HG03139 (cell line): ENCODE data around the gene PTH.

ENCODE experiments used
- ATAC-seq: cut with Tn5 transposase; IDR thresholded peaks from one replicate; pipeline ENCODE4 v1.9.1; 2021; ENCODE audit not compliant: unreplicated experiment

Gene PTH

GRCh38 chr11:13495929-13496328, at the start of gene PTH:
TSS of gene PTH (minus strand) at chr11:13495997. CDS start at chr11:13492855, 3,142 bp downstream.
- ATAC-seq, result no peak

DNA sequence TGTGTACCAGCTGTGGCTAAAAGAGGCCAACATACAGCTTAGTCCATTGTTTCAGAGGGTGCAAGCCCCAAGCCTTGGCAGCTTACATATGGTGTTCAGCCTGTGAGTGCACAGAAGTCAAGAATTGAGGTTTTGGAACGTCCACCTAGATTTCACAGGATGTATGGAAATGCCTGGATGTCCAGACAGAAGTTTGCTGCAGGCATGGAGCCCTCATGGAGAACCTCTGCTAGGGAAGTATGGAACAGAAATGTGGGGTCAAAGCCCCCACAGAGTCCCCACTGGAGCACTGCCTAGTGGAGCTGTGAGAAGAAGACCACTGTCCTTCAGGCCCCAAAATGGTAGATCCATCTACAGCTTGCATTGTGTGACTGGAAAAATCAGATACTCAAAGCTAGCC, 42.2 kb upstream of the PTH start:
- ATAC-seq, result no peak

DNA sequence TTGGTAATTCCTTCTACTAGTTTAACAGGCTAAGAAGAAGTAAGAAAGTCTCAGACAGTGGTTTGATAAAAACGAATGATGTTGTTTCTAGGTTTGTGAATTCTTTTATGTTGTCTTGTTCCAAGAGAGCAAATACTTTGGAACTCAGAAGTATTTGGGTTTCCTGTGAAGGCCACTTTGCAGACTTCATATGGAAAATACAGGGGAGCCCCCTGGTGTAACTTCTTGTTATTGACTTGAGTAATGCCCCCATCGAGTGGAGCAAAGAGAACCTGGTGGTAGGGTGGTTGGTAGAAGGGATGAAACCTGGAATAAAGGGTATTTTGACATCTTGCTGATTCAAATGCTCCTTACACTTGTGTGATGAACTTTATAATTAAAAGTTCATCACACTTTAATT, 40.0 kb upstream of the PTH start:
- ATAC-seq, result no peak

- ATAC-seq, result no peak
These were observed 38.6 kb upstream of the PTH start for GRCh38 chr11:13534358-13534757.

GRCh38 chr11:13525257-13525656, 29.5 kb upstream of the PTH start:
- no peak for ATAC-seq

- ATAC-seq, result no peak
These were observed 7.6 kb upstream of the PTH start for GRCh38 chr11:13503393-13503792.

DNA sequence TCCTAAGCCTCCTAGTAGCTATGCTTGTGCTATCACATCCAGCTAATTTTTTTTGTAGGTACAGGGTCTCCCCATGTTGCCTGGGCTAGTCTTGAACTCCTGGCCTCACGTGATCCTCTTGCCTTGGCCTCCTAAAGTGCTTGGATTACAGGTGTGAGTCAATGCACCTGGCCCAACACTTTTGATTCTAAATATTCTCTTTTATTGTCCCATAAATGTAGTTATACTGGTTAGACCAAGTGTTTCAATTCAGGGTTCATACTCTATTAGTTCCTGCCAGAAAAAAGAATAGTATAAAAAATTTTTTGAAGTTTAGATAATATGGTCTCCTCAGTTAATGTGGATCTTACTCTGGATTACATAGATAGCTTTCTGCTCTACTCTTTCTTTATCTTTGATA, 6.7 kb upstream of the PTH start:
- no peak for ATAC-seq

DNA sequence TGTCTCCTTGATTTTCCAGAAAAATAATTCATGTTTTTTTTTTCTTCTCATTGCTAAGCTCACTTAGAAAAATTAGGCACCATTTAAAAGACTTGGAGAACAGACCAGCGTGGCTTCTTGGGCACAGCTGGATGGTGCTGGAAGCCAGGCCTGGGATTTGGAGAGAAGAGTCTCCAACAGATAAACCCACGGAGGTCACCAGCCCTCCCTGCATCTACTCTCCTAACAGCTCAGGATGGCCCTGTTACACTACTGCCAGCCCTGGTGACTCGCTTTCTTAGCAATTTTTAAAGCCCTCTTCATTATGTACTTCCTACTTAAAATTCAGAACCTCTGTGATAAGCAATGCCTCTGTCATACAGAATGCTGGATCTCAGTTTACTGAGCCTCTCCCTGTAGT, 1.7 kb downstream of the PTH start:
- no peak for ATAC-seq

DNA sequence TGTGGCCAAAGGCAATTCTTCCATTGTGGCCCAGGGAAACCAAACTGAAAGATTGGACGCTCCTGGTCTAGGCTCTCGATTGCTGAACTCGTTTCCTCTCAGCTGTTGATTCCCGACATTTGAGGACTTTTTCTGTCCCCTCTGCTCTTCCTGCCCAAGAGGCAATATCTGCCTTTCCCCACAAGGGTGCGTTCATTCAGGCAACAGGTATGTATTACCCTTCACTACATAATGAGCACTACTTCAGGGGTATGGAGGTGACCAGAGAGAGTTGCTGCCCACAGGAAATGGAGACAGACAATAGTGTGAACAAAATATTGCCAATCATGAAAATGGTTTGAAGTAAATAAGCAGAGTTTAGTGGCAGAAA, 8.2 kb downstream of the PTH start:
- peak; percentile 81 for ATAC-seq

- ATAC-seq, result peak; percentile 90
These were observed 8.7 kb downstream of the PTH start for GRCh38 chr11:13486926-13487660.

GRCh38 chr11:13480198-13480597, 15.6 kb downstream of the PTH start:
- ATAC-seq, result no peak

GRCh38 chr11:13479688-13480087, 16.1 kb downstream of the PTH start:
- ATAC-seq, result no peak

DNA sequence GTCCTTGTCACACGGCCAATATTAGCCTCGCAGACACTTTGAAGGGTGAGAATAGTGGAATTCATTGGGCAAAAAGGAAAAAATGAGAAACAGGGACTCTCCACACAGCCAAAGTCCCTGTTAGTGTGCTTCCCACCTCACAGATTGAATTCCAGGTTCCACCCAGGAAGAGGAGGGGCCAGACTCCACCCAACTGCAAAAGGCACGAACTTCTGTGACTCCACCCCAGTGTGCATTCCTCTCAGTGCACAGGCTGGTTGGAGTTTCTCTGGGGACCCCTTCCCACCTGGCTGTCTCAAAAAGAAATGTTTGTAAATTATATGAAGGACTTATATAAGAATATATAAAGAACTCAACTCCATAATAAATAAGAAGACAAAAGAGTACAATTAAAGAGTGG, 20.7 kb downstream of the PTH start:
- ATAC-seq, result no peak

DNA sequence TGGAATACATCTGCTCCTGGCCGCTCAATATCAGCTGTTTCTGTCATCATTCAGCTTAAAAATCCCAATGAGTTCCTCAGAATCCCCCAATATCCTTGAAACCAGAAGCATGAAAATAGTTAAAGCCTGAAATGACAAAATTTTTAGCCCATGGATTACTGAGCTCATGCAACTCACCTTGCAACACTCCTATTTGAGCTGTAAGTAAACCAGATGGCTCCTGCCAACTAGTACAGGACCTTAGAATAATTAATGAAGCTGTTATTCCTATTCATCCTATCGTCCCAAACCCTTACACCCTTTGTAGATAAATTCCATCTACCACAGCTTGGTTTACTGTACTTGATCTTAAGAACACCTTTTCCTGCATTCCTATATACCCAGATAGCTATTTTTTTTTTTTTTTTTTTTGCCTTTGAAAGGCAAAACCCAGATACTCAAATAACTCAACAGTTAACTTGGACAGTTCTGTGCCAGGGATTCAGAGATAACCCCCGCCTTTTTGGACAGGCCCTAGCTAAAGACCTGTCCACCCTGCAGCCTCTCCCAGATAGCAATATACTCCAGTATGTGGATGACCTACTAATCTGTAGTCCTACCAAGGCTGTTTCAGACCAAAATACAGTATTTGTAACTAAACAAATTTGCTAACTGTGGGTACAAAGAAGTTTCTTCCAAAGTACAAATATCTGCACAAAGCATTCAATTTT, 22.6 kb downstream of the PTH start:
- no peak for ATAC-seq

DNA sequence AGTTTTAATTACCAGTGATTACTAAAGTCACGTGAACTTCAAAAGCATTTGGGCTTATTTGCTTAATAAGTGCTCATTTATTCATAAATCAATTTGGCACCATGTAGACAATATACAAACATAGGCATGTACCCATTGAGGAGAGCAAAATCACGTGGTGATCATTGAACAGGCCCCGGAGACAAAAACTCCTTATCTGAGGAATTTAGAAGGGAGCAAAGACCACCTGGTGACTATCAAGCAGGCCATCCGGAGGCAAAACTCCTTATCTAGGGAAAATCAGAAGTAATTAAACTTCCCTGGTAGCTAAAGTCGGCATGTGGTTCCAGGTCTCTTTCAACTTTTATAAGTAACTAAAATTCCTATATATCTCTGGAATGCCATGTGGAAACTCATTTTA, 27.0 kb downstream of the PTH start:
- no peak for ATAC-seq

DNA sequence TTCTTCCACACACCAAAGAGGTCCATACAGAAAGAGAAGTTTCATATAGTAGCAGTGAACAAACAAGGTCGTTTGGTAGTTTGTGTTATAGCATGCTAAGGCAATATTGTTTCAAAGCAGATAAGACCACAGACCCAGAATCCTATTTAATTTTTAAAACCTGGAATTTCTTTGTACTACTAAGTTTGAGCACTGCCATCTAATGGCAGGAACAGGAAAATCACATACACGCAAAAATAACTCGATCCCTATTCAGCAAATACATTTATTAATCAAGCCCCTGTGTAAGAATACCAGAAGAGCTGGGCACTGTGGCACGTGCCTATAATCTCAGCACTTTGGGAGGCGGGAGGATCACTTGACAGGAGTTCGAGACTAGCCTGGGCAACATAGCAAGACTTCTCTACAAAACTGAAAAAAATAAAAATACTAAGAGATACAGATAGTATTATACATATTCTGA, 29.9 kb downstream of the PTH start:
- no peak for ATAC-seq

DNA sequence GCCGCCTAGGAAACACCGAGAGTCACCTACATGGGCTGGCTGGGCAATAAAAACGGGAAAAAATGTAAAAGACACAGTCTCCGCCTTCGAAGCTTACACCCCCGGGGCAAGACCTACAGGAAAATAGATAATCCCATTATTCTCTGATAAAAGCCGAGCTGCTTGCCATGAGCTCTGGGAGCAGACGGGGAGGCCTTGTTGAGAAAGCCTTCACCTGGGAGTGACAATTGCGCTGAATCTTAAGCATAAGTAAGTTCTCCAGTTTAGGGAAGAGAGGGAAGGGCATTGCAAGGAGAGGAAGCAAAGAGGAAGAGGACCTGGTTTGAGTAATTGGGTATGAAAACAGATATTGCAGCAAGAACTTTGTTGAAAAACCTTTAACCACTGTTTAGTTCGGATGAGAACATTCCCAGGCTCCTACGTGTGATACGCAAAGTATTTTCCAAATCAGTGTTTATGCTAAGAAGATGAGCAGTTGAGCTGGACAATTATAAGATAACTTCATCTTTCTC, 32.0 kb downstream of the PTH start:
- ATAC-seq, result no peak

GRCh38 chr11:13462901-13463778, 32.7 kb downstream of the PTH start, which contains the start of gene BTBD10:
TSS of gene BTBD10 (minus strand) at chr11:13463222. CDS start at chr11:13445124, 18,098 bp downstream.
- peak; percentile 96 for ATAC-seq

GRCh38 chr11:13462311-13462900, 33.4 kb downstream of the PTH start:
- ATAC-seq, result peak; percentile 33

GRCh38 chr11:13461291-13461690, 34.5 kb downstream of the PTH start:
- ATAC-seq, result no peak

GRCh38 chr11:13450832-13451397, 44.9 kb downstream of the PTH start:
- ATAC-seq, result no peak
